Ishikawa (cell line): ENCODE data around the gene IMMP2L.

Source experiments
- CEBPB ChIP-seq: IDR thresholded peaks from 2 replicates; pipeline ENCODE4 v1.6.1; 2012
- EGR1 ChIP-seq: IDR thresholded peaks from 2 replicates; pipeline ENCODE4 v1.6.1; 2012
- EP300 ChIP-seq: IDR thresholded peaks from 2 replicates; pipeline ENCODE4 v1.6.1; 2012; ENCODE audit warnings: borderline replicate concordance
- FOXM1 ChIP-seq: IDR thresholded peaks from 2 replicates; pipeline ENCODE4 v1.6.1; 2012; ENCODE audit warnings: low read depth, borderline replicate concordance
- RAD21 ChIP-seq: IDR thresholded peaks from 2 replicates; pipeline ENCODE4 v1.6.1; 2012; ENCODE audit warnings: low read depth
- TAF1 ChIP-seq: IDR thresholded peaks from 2 replicates; pipeline ENCODE4 v1.6.1; 2012; ENCODE audit warnings: low read depth, mild to moderate bottlenecking
- TCF12 ChIP-seq: IDR thresholded peaks from 2 replicates; pipeline ENCODE4 v1.6.1; 2012; ENCODE audit warnings: low read depth
- TEAD4 ChIP-seq: IDR thresholded peaks from 2 replicates; pipeline ENCODE4 v1.6.1; 2012
- YY1 ChIP-seq: IDR thresholded peaks from 2 replicates; pipeline ENCODE4 v1.6.1; 2012; ENCODE audit warnings: low read depth

DNA sequence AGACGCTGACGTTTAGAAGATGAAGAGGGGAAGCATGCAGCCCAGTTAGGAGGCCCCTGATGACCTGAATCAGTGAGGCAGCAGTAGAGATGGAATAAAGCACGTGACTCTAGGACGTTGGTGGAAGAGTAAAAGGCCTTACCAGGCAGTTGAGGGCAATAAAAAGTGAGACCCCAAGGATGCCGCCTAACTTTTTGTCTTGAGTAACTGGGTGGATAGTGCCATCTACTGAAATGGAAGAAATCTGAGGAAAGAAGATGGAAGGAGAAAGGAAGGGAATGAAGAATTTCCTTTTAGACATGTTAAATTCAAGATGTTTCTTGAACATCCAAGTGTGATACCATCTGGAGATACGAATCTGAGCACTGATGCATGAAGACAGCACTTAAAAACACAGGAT lies 691.4 kb downstream of the IMMP2L start:
- no peak for TF ChIP-seq EP300
- TF ChIP-seq TAF1, result no peak
- TF ChIP-seq CEBPB, result no peak
- no peak for TF ChIP-seq RAD21
- no peak for TF ChIP-seq YY1
- TF ChIP-seq EGR1, result no peak
- no peak for TF ChIP-seq TCF12
- TF ChIP-seq TEAD4, result no peak
- TF ChIP-seq FOXM1, result no peak
